PC-3 (cell line): Measurements from ENCODE around the gene IGLON5. TPM values are rescaled to one million over a fixed set of nuclear protein-coding genes. Genes with fewer than 3 reads are reported as not detected.

ENCODE experiments used
- ATAC-seq: fragments of 200-7000 bp; cut with Tn5 transposase; 2 replicates; pipeline ENCODE4 v1.9.1; 2020; ENCODE audit warnings: mild to moderate bottlenecking, moderate library complexity
- BruUV-seq: library from RNA; stranded (reverse); fragments of 400-500 nt; replicated peaks from 2 replicates; lab custom pipeline; 2021; lab: Mats Ljungman, UMichigan
- CTCF ChIA-PET: fragments of 300-600 bp; sonication (Branson Sonifier 250); formaldehyde crosslinking; loops from one replicate; lab custom pipeline; 2022; ENCODE audit warnings: antibody characterized with exemption; lab: Charles Lee
- POLR2A ChIA-PET: fragments of 300-600 bp; sonication (Branson Sonifier 250); formaldehyde crosslinking; loops from one replicate; lab custom pipeline; 2022; ENCODE audit warnings: antibody characterized with exemption; ENCODE audit not compliant: unreplicated experiment; lab: Charles Lee
- DNase-seq: peaks from one replicate; pipeline ENCODE4 v3.0.0-alpha.2; 2015
- H2AFZ ChIP-seq: fragments of 300-600 bp; sonication (generic); 2 replicates; pipeline ENCODE4 v1.6.0; 2016; ENCODE audit warnings: antibody characterized with exemption, low read length
- H3F3A ChIP-seq: fragments of 300-600 bp; sonication (generic); one replicate; pipeline ENCODE4 v1.6.0; 2017; ENCODE audit warnings: antibody characterized with exemption, low read length, control low read depth, mild to moderate bottlenecking; ENCODE audit not compliant: unreplicated experiment
- H3K27ac ChIP-seq: fragments of 300-600 bp; sonication (generic); 2 replicates; pipeline ENCODE4 v1.5.1; 2016; ENCODE audit warnings: mild to moderate bottlenecking, low read length
- H3K27me3 ChIP-seq: fragments of 300-600 bp; sonication (generic); 2 replicates; pipeline ENCODE4 v1.6.1; 2016; ENCODE audit warnings: low read length, mixed read lengths
- H3K36me3 ChIP-seq: fragments of 300-600 bp; sonication (generic); 2 replicates; pipeline ENCODE4 v1.6.1; 2016; ENCODE audit warnings: low read depth, mixed run types, low read length, mixed read lengths
- H3K4me1 ChIP-seq: fragments of 300-600 bp; sonication (generic); 2 replicates; pipeline ENCODE4 v1.5.1; 2016; ENCODE audit warnings: low read length; ENCODE audit not compliant: insufficient read depth
- H3K4me2 ChIP-seq: fragments of 300-600 bp; sonication (generic); 2 replicates; pipeline ENCODE4 v1.6.0; 2016; ENCODE audit warnings: low read length
- H3K4me3 ChIP-seq: fragments of 300-600 bp; sonication (generic); 2 replicates; pipeline ENCODE4 v1.5.1; 2016; ENCODE audit warnings: mild to moderate bottlenecking, low read length, mixed read lengths
- H3K79me2 ChIP-seq: fragments of 300-600 bp; sonication (generic); 2 replicates; pipeline ENCODE4 v1.6.1; 2017; ENCODE audit warnings: low read length, mixed read lengths
- H3K9ac ChIP-seq: fragments of 300-600 bp; sonication (generic); 2 replicates; pipeline ENCODE4 v1.6.0; 2016; ENCODE audit warnings: mild to moderate bottlenecking, low read length
- H3K9me2 ChIP-seq: fragments of 300-600 bp; sonication (generic); replicated peaks from 2 replicates; pipeline ENCODE4 v1.6.1; 2016; ENCODE audit warnings: mixed run types, low read length, mixed read lengths
- H3K9me3 ChIP-seq: fragments of 300-600 bp; sonication (generic); 2 replicates; pipeline ENCODE4 v1.6.1; 2016; ENCODE audit warnings: low read length, mixed read lengths
- H4K20me1 ChIP-seq: fragments of 300-600 bp; sonication (generic); 2 replicates; pipeline ENCODE4 v1.6.1; 2016; ENCODE audit warnings: low read length, mixed read lengths
- CTCF ChIP-seq: fragments of 300-600 bp; sonication (generic); conservative IDR thresholded peaks from 2 replicates; pipeline ENCODE4 v1.5.1; 2017; ENCODE audit warnings: antibody characterized with exemption, low read depth, mild to moderate bottlenecking, low read length
- EZH2 ChIP-seq: fragments of 300-600 bp; sonication (generic); IDR thresholded peaks from one replicate; pipeline ENCODE4 v1.6.1; 2017; ENCODE audit warnings: antibody characterized with exemption, mild to moderate bottlenecking, low read length; ENCODE audit not compliant: unreplicated experiment
- EZH2phosphoT487 ChIP-seq: fragments of 300-600 bp; sonication (generic); IDR thresholded peaks from 2 replicates; pipeline ENCODE4 v1.6.1; 2018; ENCODE audit warnings: mild to moderate bottlenecking, antibody characterized with exemption, low read length, borderline replicate concordance
- intact Hi-C: fragments of 100-400 bp; cut with micrococcal nuclease; formaldehyde crosslinking; loops from 2 replicates; pipeline ENCODE4 v1.9.0; 2023
- total RNA-seq: library from RNA; depleted of rRNA; stranded (reverse); fragments of >200 nt; gene quantifications from 2 replicates; pipeline ENCODE4 v1.2.3, GENCODE V29; 2014

IGLON5 gene
- total RNA-seq, 1 experiment from 2014 or later = not detected

- DNase-seq (no peak), ATAC-seq (no peak)
- H3K9ac ChIP-seq = no peak overlapping the region
- TF ChIP-seq CTCF (no peak), EZH2 (no peak), EZH2phosphoT487 (no peak)
- H3K4me2 ChIP-seq = no peak overlapping the region
- no peaks in the 10 kb centered on the region for H3F3A ChIP-seq
- H3K79me2 ChIP-seq = no peaks in the 10 kb centered on the region
- POLR2A ChIA-PET = no interaction called here
- BruUV-seq = no TSS peak
- no peak overlapping the region for H3K27ac ChIP-seq
- no peaks in the 10 kb centered on the region for H4K20me1 ChIP-seq
- intact Hi-C loops = no loop called here
- H3K9me3 ChIP-seq = peaks cover 10% of the 10 kb centered on the region; the same call in 1 of the 2 replicates
- no peak overlapping the region for H2AFZ ChIP-seq
- CTCF ChIA-PET = no interaction called here
- peaks cover 30% of the 10 kb centered on the region for H3K27me3 ChIP-seq
- no peaks in the 10 kb centered on the region for H3K9me2 ChIP-seq
- H3K36me3 ChIP-seq = no peaks in the 10 kb centered on the region
- no peak overlapping the region for H3K4me3 ChIP-seq
- H3K4me1 ChIP-seq = no peaks in the 10 kb centered on the region
Measured at GRCh38 chr19:51305479-51305878, 6.0 kb upstream of the IGLON5 start.

GRCh38 chr19:51316688-51317087 lies 5.2 kb downstream of the IGLON5 start:
- Histone ChIP-seq H3F3A (no peaks in the 10 kb centered on the region), H3K27ac (no peak overlapping the region), H2AFZ (no peak overlapping the region), H3K79me2 (no peaks in the 10 kb centered on the region), H3K9me3 (no peaks in the 10 kb centered on the region), H3K36me3 (no peaks in the 10 kb centered on the region), H3K9ac (no peak overlapping the region), H3K4me1 (no peaks in the 10 kb centered on the region), H3K4me2 (no peak overlapping the region), H3K9me2 (no peaks in the 10 kb centered on the region), H3K4me3 (no peak overlapping the region), H3K27me3 (peaks cover 29% of the 10 kb centered on the region), H4K20me1 (no peaks in the 10 kb centered on the region)
- DNase-seq (no peak), ATAC-seq (no peak)
- intact Hi-C loops = no loop called here
- no TSS peak for BruUV-seq
- POLR2A ChIA-PET = no interaction called here
- CTCF ChIA-PET = no interaction called here
- TF ChIP-seq EZH2phosphoT487 = no peak
- TF ChIP-seq CTCF = no peak
- no peak for TF ChIP-seq EZH2

- ATAC-seq (no peak), DNase-seq (no peak)
- Histone ChIP-seq H3K4me2 (no peak overlapping the region), H3K36me3 (no peaks in the 10 kb centered on the region), H3F3A (no peaks in the 10 kb centered on the region), H3K4me3 (no peak overlapping the region), H2AFZ (no peak overlapping the region), H3K4me1 (no peaks in the 10 kb centered on the region), H4K20me1 (no peaks in the 10 kb centered on the region), H3K27ac (no peak overlapping the region), H3K9me2 (no peaks in the 10 kb centered on the region), H3K9me3 (no peaks in the 10 kb centered on the region), H3K27me3 (peaks cover 33% of the 10 kb centered on the region), H3K9ac (no peak overlapping the region), H3K79me2 (no peaks in the 10 kb centered on the region)
- intact Hi-C loops = no loop called here
- no TSS peak for BruUV-seq
- TF ChIP-seq EZH2phosphoT487 (no peak), EZH2 (no peak), CTCF (no peak)
- POLR2A ChIA-PET = no interaction called here
- CTCF ChIA-PET = no interaction called here
Measured at GRCh38 chr19:51317376-51317775, 5.9 kb downstream of the IGLON5 start.
